Measurements from ENCODE around the gene SREBF2. TPM values are rescaled to one million over a fixed set of nuclear protein-coding genes. Genes with fewer than 3 reads are reported as not detected.
A peak's percentile ranks its signal among the peaks of the same experiment; 100 is the strongest.

Gene SREBF2
- total and polyA plus RNA-seq, 10 of the 15 experiments (the other 5 are each of a cell fraction or from before 2014, with no cell fraction given), result 2.4 to 177 (median 78.8) TPM

GRCh38 chr22:41798736-41799135 lies 34.2 kb upstream of the SREBF2 start:
- POLR2A ChIA-PET, result interaction anchor here (1.0 to 5.3 kb wide), 9 partner anchors 16 to 180 kb away, joined by 4 to 172 read pairs (median 10); partner anchors contain the start of genes MEI1 and SREBF2
- Histone ChIP-seq H3K27ac (ENCODE audit: control insufficient read depth, insufficient read depth) (no peak overlapping the region), H3K4me3 (no peak overlapping the region), H3K9me3 (replicated peaks; ENCODE audit: control insufficient read depth, insufficient read depth, low read length) (no peaks in the 10 kb centered on the region), H3K79me2 (ENCODE audit: control insufficient read depth, insufficient read depth, low read length) (peaks cover 29% of the 10 kb centered on the region), H3K4me2 (ENCODE audit: control insufficient read depth, insufficient read depth) (peak overlapping the region; percentile 90; the same call in 1 of the 2 replicates), H4K20me1 (ENCODE audit: control insufficient read depth, insufficient read depth) (no peaks in the 10 kb centered on the region), H2AFZ (ENCODE audit: control insufficient read depth, low read depth, low read length) (no peak overlapping the region), H3K36me3 (ENCODE audit: control insufficient read depth in 2 of 2, insufficient read depth in 2 of 2, low read length in 1 of 2) (no peaks in the 10 kb centered on the region; a peak in 1 of 4 replicates), H3K9ac (ENCODE audit: control insufficient read depth, insufficient read depth, low read length) (no peak overlapping the region), H3K27me3 (replicated peaks in 1 of 2; ENCODE audit: control insufficient read depth in 2 of 2, insufficient read depth in 2 of 2, low read length in 1 of 2) (no peaks in the 10 kb centered on the region), H3K4me1 (ENCODE audit: control insufficient read depth, insufficient read depth, low read length) (peaks cover 10% of the 10 kb centered on the region)
- ATAC-seq, result no peak
- intact Hi-C loops (cut with micrococcal nuclease; ENCODE audit: unreplicated experiment), result no loop called here
- BruUV-seq (replicated peaks), result no TSS peak
- in situ Hi-C loops (cut with MboI), result no loop called here
- no peak for FAIRE-seq
- CTCF ChIA-PET, result interaction anchor here (0.6 to 4.0 kb wide), 9 partner anchors 13 to 142 kb away, joined by 3 to 63 read pairs (median 4); partner anchors contain the start of gene MEI1
- SMC1A ChIA-PET (ENCODE audit: uncharacterized antibody, unreplicated experiment), result interaction anchor here (0.9 to 4.6 kb wide), 7 partner anchors 12 to 101 kb away, joined by 3 to 57 read pairs (median 8); partner anchors contain the start of gene MEI1
- no peak for DNase-seq (ENCODE audit: low read depth, low spot score)
- RAD21 ChIA-PET (ENCODE audit: unreplicated experiment), result interaction anchor here (1.2 to 5.6 kb wide), 8 partner anchors 14 to 141 kb away, joined by 3 to 56 read pairs (median 11); partner anchors contain the start of gene MEI1
- 95% methylated on average over 2 of the region's 2 CpGs for WGBS (ENCODE audit: insufficient coverage, insufficient replicate concordance, low lambda C conversion rate, missing lambda C conversion rate)
- TF ChIP-seq USF2 (IDR thresholded peaks at IDR 0.05; ENCODE audit: borderline replicate concordance, low read depth, low read length) (no peak), EED (IDR thresholded peaks at IDR 0.05; ENCODE audit: low read depth) (no peak), CTCF (IDR thresholded peaks at IDR 0.05 in 2 of 3, conservative IDR thresholded peaks at IDR 0.05 in 1 of 3; ENCODE audit: control insufficient read depth in 2 of 3, extremely low read depth in 1 of 3, insufficient read depth in 1 of 3, low read depth in 3 of 3, low read length in 3 of 3) (no peak), CEBPB (IDR thresholded peaks at IDR 0.05; ENCODE audit: borderline replicate concordance in 1 of 2, low read depth in 2 of 2, low read length in 2 of 2) (no peak), RAD51 (IDR thresholded peaks at IDR 0.05) (no peak), ELK1 (IDR thresholded peaks at IDR 0.05; ENCODE audit: low read depth, low read length) (no peak), CHD1 (IDR thresholded peaks at IDR 0.05; ENCODE audit: low read depth, low read length) (no peak), SRF (IDR thresholded peaks at IDR 0.05; ENCODE audit: low read depth in 2 of 2, low read length in 2 of 2) (no peak), HSF1 (IDR thresholded peaks at IDR 0.05; ENCODE audit: low read depth, low read length) (no peak), FOS (IDR thresholded peaks at IDR 0.05; ENCODE audit: borderline replicate concordance, extremely low read depth, insufficient read length) (no peak)
